HG03520 (cell line): ENCODE measurements around the gene TIMM13.
"Not testable (repeated sequence)": the region's sequence is repeated elsewhere in the genome, so short reads cannot be mapped to it uniquely, and the experiment has no call there.

Experiments
- ATAC-seq: cut with Tn5 transposase; IDR thresholded peaks from one replicate; pipeline ENCODE4 v1.9.1; 2021; ENCODE audit warnings: mild to moderate bottlenecking, moderate library complexity; ENCODE audit not compliant: unreplicated experiment

The TIMM13 gene

GRCh38 chr19:2416321-2417097 is 10.9 kb downstream of the TIMM13 start:
- ATAC-seq = no peak

- no peak for ATAC-seq
These were observed 11.4 kb downstream of the TIMM13 start for GRCh38 chr19:2415973-2416319.

DNA sequence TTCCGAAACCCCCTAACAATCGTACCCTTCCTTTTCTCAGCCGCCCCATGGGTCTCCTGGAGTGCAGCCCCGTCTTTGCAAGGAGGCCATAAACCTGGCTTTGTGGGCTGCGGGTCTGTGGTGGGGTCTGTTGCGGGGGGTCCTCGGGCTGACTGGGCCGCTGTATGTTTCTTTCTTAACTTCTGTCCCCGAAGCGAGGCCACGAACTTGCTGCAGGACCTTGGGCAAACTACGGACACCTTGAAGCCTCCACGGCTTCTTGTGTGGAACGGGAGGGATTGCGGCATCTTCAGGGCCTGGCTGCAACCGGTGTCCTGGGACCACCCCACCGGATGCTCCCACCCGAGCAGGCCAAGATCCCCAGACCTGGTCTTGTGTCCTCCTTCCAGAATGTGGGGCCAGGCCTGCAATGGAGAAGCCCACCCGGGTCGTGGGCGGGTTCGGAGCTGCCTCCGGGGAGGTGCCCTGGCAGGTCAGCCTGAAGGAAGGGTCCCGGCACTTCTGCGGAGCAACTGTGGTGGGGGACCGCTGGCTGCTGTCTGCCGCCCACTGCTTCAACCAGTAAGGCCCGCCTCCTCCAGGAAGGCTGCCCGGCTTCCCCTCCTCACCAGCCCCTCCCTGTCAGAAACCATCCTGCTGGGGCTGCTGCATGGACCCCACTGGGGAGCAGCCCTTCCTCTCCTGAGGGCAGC is 12.0 kb downstream of the TIMM13 start:
- no peak for ATAC-seq

DNA sequence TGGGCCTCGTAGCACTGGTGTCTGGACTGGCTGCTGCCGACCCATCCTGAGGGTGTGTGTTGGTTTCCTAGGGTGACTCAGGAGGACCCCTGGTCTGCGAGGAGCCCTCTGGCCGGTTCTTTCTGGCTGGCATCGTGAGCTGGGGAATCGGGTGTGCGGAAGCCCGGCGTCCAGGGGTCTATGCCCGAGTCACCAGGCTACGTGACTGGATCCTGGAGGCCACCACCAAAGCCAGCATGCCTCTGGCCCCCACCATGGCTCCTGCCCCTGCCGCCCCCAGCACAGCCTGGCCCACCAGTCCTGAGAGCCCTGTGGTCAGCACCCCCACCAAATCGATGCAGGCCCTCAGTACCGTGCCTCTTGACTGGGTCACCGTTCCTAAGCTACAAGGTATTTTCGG is 13.8 kb downstream of the TIMM13 start:
- ATAC-seq = no peak

DNA sequence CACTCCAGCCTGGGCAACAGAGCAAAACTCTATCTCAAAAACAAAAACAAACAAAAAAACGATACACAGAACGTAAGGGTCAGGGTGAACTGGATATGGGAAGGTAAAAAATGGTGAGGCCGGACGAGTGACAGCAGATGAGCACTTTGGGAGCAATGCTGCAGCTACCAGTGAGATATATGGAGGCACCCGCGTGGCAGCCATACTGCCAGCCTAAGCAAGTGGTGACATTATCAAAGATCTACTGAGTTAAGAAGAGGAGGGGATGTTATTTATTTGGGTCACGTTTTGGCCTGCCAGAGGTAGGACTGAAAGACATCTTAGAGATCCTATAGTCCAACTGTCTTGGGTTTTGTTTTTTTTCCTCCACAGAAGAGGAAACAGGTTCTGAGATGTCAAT is 14.2 kb downstream of the TIMM13 start:
- no peak for ATAC-seq

DNA sequence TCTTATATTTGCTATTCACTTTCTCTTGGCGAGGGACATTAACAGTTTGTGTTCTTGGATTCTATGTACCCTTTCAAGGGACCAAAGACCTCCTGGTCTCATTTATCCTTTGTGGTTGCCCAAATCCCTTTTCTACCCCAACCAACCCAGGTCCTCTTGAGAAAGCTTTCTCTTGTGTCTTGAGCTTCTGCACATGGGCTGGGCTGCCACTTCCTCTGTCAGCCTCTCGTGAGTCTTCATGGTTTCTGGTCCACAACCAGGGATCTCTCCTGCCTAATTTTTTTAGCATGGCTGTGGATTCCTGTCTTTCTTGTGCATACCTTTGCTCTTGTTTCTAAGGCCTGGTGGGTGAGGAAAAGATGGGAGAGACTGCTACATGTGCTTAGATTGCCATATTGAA is 14.9 kb downstream of the TIMM13 start:
- no peak for ATAC-seq

- no peak for ATAC-seq
These were observed 15.7 kb downstream of the TIMM13 start for GRCh38 chr19:2411709-2412108.

DNA sequence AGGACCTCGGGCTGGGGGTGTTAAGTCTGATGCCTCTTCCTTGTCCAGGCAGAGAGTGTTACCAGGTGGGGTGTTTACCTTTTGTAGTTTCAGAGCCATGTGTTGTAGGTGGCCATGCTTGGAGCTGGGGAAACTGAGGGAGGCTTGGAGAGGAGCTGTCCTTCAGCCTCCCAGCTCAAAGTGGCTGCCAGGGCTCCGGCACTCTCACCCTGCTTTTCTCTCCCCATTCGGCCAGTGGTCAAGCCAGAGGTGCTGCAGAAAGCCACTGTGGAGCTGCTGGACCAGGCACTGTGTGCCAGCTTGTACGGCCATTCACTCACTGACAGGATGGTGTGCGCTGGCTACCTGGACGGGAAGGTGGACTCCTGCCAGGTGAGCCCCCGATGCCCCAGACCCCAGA is 17.4 kb downstream of the TIMM13 start:
- ATAC-seq = no peak

DNA sequence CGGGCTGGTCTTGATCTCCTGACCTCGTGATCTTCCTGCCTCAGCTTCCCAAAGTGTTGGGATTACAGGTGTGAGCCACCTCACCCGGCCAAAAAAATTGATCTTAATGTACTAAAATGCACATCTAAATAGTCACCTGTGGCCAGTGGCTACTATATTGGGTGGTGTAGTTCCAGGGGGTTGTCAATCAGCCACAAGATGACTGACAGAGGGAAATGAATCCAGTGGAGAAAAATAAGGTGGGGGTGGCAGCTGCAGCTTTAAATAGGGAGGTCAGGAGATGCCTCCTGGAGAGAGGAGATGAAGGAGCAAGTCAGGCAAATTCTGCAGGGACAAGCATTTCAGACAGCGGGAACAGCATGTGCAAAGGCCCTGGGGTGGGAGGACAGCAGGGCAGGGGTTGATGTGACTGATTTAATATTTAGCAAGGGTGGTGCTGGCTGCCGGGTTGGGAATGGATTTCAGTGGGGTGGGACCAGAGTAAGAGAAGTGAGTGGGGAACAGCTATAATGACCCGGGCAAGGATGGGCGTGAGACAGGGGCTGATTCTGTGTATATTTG is 18.0 kb downstream of the TIMM13 start:
- ATAC-seq = no peak

GRCh38 chr19:2408247-2408646 is 19.1 kb downstream of the TIMM13 start:
- no peak for ATAC-seq

DNA sequence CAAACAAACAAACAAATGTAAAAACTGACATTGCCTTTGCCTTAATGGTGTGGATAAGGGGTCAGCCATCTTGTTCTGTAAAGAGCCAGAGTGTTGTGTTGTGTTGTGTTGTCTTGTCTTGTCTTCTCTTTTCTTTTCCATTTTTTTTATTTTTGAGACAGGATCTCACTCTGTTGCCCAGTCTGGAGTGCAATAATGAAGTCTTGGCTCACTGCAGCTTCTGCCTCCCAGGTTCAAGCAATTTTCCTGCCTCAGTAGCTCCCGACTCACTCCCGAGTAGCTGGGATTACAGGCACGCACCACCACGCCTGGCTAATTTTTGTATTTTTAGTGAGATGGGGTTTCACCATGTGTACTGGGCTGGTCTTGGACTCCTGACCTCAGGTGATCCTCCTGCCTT is 27.8 kb downstream of the TIMM13 start:
- no peak for ATAC-seq

GRCh38 chr19:2398735-2399305 is 28.6 kb downstream of the TIMM13 start:
- ATAC-seq = no peak

GRCh38 chr19:2397173-2397572 is 30.2 kb downstream of the TIMM13 start:
- ATAC-seq = not testable (repeated sequence)

GRCh38 chr19:2395293-2395829 is 32.0 kb downstream of the TIMM13 start:
- not testable (repeated sequence) for ATAC-seq

DNA sequence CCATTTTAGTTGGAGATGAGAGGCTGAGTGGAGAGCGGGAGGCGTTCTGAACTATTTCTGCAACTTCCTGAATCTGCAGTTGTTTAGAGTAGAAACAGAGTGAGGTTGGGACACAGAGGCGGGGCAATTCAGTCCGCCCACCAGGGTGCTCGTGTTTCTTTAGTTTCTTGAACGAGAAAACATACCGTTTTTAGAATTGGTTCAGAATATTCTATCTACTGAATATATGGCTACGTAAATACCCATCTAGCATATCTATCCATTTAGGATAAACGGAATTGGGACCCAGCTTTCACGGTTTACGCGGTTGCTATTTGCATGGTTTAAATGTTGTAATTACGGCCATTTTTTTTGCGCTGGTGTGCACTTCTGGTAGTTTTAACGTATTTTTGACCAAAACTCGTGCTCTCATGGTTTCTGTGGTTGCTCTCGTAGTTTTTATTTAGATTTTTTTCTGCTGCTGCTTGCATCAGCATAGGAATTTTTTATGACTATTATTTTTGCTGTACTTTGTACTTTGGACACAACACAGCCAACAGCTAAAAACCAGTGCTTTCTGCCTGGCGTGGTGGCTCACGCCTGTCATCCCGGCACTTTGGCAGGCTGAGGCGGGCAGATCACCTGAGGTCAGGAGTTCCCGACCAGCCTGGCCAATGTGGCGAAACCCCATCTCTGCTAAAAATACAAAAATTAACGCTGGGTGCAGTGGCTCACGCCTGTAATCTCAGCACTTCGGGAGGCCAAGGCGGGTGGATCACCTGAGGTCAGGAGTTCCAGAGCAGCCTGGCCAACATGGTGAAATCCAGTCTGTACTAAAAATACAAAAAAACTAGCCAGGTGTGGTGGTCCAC is 32.7 kb downstream of the TIMM13 start:
- ATAC-seq = peak; percentile 54

- ATAC-seq = peak; percentile 12
These were observed 33.3 kb downstream of the TIMM13 start for GRCh38 chr19:2394054-2394441.

DNA sequence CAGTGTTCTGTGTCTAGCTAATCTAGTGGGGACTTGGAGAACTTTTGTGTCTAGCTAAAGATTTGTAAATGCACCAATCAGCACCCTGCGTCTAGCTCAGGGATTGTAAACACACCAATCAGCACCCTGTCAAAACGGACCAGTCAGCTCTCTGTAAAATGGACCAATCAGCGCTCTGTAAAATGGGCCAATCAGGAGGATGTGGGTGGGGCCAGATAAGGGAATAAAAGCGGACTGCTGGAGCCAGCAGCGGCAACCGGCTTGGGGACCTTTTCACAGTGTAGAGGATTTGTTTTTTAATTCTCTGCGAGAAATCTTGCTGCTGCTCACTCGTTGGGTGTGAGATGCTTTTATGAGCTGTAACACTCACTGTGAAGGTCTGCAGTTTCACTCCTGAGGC is 34.5 kb downstream of the TIMM13 start:
- not testable (repeated sequence) for ATAC-seq

DNA sequence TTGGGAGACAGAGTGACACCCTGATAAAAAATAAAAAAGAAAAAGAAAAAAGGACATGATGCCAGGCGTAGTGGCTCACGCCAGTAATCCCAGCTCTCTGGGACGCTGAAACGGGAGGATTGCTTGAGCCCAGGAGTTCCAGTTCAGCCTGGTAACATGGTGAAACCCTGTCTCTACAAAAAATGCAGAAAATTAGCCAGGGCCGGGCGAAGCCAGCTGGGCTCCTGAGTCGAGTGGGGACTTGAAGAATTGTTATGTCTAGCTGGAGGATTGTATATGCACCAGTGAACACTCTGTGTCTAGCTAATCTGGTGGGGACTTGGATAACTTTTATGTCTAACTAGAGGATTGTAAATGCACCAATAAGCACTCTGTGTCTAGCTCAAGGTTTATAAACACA is 35.0 kb downstream of the TIMM13 start:
- no peak for ATAC-seq

GRCh38 chr19:2391118-2391725 is 36.2 kb downstream of the TIMM13 start:
- ATAC-seq = no peak

DNA sequence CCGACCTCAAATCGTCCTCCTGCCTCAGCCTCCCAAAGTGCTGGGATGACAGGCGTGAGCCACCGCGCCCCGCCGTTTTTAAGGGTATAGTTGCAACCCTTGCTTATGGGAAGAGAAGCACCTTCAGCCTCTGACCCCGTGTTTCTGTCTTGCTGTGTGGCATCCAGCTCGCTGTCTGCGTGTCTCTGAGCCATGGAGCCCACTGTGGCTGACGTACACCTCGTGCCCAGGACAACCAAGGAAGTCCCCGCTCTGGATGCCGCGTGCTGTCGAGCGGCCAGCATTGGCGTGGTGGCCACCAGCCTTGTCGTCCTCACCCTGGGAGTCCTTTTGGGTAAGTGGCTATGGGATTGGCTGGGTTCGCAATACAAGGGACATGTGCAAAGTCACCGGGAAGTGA is 37.8 kb downstream of the TIMM13 start:
- ATAC-seq = no peak
